Left forelimb (tissue), 1 donor: ENCODE results near the gene ARID3C.
A peak's percentile ranks its signal among the peaks of the same experiment; 100 is the strongest.

Source experiments
- DNase-seq: peaks from one replicate; pipeline ENCODE4 v3.0.0-alpha.2; 2018; ENCODE audit warnings: low spot score

Gene ARID3C

DNA sequence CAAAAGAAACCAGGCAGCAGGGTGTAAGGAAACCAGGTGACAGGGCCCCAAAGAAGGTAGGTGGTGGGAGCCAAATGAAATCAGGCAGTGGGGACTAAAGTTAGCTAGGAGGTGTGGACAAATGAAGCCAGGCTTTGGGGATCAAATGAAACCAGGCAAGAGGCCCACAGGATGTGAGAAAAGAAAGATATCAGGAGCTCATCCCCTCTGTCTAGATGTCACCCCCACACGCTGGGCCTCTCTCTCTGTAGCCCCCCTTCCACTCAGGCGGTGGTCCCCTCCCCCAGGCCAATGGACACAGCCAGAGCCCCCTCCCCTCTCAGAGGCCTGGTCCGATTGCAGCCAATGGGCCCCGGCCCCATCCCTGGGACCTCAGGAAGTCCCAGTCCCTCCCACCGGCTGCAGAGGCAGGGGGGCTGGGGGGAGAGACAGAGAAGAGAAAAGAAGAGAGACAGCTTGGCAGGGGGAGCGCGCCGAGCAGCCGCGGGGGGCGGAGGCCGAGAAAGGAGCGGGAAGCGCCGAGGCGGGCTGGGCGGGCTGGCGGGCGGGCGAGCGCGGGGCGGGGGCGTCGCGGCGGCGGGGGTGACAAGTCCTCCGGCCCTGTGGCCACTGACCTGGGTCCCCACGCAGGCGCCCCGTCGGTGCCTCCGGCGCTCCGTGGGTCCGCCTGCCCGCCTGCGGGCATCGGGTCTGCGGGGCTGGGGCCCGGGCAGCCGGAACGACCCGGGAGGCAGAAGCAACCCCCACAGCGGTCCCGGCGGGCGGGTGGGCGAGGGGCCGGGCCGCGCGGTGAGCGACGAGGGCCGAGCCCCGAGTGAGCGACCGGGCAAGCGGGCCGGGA, 51.2 kb downstream of the ARID3C start:
- peak; percentile 86 for DNase-seq

- DNase-seq, result no peak
Measured at GRCh38 chr9:34576597-34577399, 52.1 kb downstream of the ARID3C start.

- no peak for DNase-seq
Measured at GRCh38 chr9:34575862-34576596, 52.8 kb downstream of the ARID3C start.

GRCh38 chr9:34575241-34575640, 53.6 kb downstream of the ARID3C start:
- DNase-seq, result no peak

DNA sequence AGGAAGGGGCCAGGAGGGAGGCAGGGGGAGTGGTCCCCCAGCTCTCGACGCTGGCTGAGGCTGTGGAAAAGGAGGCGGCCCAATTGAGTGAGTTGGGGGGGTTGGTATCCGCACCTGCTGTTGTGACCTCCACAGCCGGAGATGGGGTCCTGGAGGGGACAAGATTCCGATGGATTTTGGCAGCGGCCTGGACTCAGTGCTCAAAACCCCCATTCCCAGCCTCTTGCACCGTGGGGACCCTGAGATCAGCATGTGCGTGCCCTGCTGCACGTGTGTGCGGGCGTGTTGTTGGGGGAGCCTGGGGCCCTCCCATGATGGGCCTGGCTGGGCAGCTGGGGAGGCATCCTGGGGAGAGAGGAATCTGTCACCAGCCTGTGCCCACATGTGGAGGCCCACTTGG, 54.3 kb downstream of the ARID3C start:
- DNase-seq, result no peak

GRCh38 chr9:34573599-34574325, 55.1 kb downstream of the ARID3C start:
- DNase-seq, result no peak

- no peak for DNase-seq
Measured at GRCh38 chr9:34572628-34573027, 56.2 kb downstream of the ARID3C start.

DNA sequence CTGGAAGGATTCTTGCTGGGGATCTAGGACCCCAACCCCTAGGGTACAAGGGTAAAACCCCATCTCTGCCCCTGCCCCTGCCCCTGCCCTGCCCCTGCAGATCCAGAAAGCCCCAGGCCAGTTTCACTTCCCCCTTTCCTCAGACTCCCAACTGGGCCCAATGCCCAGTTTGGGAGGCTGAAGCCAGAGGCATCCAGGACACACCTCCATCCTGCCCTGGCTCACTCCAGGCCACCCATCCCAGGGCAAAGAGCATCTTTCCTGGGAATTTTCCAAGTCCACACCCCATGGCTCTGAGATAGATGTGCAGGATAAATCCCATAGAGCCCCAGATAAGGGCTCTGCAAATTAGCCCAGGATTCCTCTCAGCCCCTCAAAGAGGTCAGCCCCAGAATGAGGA, 56.8 kb downstream of the ARID3C start:
- no peak for DNase-seq

- no peak for DNase-seq
Measured at GRCh38 chr9:34571481-34571810, 57.4 kb downstream of the ARID3C start.
